HUES6 (cell line): Measurements from ENCODE around the gene LRPPRC.

Experiments used
- H3K27ac ChIP-seq: 2 replicates; pipeline ENCODE4 v1.7.0; 2013; ENCODE audit warnings: low read depth, mild to moderate bottlenecking, low read length, inconsistent platforms
- H3K27me3 ChIP-seq: 2 replicates; pipeline ENCODE4 v1.6.1; 2013; ENCODE audit warnings: low read length; ENCODE audit not compliant: control insufficient read depth, insufficient read depth
- H3K36me3 ChIP-seq: 2 replicates; pipeline ENCODE4 v1.6.1; 2013; ENCODE audit warnings: low read length; ENCODE audit not compliant: control insufficient read depth, insufficient read depth
- H3K4me1 ChIP-seq: 2 replicates; pipeline ENCODE4 v1.6.1; 2013; ENCODE audit warnings: low read length; ENCODE audit not compliant: control insufficient read depth, insufficient read depth
- H3K4me3 ChIP-seq: 2 replicates; pipeline ENCODE4 v1.5.1; 2013; ENCODE audit warnings: low read depth, low read length
- H3K9ac ChIP-seq: one replicate; pipeline ENCODE4 v1.6.1; 2013; ENCODE audit warnings: mild to moderate bottlenecking, low read length
- H3K9me3 ChIP-seq: 2 replicates; pipeline ENCODE4 v1.6.1; 2013; ENCODE audit warnings: low read depth, low read length; ENCODE audit not compliant: control insufficient read depth, insufficient read depth

Gene LRPPRC

DNA sequence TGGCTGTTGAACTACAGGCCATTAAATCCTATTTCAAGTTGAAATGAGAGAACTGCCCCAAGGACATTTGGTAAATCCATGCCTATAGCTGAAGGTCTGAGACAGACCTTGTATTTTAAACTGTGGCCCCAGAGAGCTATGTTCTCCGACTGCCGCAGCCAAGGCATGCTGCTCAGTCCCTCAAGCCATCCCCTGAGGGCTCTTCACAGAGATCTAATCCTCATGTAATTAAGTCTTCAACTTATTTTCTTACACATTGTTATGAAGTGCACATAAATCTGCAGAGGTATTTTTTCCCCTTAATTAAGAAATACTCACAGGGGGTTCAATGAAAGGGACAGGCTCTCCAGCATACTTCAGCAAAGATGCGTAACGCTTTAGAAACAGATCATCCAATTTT lies 106.4 kb downstream of the LRPPRC start:
- Histone ChIP-seq H3K27ac (no peak overlapping the region), H3K27me3 (no peaks in the 10 kb centered on the region), H3K9ac (no peak overlapping the region)

DNA sequence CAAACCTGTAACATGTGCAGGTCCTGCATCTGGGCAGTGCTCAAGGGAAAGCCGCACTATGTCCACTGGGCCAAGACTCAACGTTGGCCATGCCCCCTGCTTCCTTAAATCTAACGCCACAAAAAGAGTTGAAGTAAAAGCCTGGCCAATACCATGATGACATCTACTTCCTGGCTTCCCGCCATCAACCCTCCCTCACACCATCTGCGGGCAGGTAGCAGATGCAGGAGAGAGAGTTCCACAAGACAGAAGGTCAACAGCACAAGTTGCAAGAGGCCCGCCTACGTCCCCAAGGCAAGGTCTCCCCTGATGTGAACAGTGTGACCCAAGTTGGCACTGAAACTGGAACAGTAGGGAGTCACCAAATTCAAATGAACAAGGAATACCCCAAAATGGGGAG lies 108.6 kb downstream of the LRPPRC start:
- Histone ChIP-seq H3K27me3 (no peaks in the 10 kb centered on the region), H3K9ac (no peak overlapping the region), H3K36me3 (peaks cover 64% of the 10 kb centered on the region)

More for the DNA sequence above, 106.4 kb downstream of the LRPPRC start:
- Histone ChIP-seq H3K4me1 (no peaks in the 10 kb centered on the region), H3K36me3 (peaks cover 86% of the 10 kb centered on the region), H3K4me3 (no peak overlapping the region), H3K9me3 (no peaks in the 10 kb centered on the region)

DNA sequence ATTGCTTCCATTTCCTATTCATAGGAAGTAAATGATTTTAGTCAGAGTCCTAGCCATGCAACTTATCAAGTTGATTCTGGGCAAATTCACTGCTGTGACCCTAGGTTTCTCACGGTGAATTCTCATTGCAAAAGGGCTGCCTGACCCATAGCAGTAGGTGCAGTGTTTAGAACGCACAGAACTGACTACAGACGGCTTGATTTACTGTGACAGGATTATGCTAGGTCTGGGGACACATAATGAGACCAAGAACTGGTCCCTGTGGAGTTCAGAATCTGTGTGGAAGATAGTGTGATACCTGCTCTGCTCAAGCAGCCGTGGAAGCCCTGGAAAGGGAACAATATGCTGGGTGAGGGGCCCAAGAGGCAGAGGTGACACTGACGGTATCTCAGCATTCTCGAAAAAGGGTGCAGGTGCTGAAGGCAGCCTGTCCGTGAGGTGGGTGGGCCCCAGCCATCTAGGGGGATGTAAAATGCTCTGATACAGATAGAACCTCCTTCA lies 110.6 kb downstream of the LRPPRC start:
- Histone ChIP-seq H3K36me3 (peaks cover 44% of the 10 kb centered on the region), H3K9ac (no peak overlapping the region), H3K27ac (no peak overlapping the region), H3K4me3 (no peak overlapping the region), H3K4me1 (no peaks in the 10 kb centered on the region), H3K27me3 (no peaks in the 10 kb centered on the region), H3K9me3 (no peaks in the 10 kb centered on the region)

More for the DNA sequence above, 108.6 kb downstream of the LRPPRC start:
- Histone ChIP-seq H3K4me3 (no peak overlapping the region), H3K9me3 (no peaks in the 10 kb centered on the region), H3K4me1 (no peaks in the 10 kb centered on the region), H3K27ac (no peak overlapping the region)

DNA sequence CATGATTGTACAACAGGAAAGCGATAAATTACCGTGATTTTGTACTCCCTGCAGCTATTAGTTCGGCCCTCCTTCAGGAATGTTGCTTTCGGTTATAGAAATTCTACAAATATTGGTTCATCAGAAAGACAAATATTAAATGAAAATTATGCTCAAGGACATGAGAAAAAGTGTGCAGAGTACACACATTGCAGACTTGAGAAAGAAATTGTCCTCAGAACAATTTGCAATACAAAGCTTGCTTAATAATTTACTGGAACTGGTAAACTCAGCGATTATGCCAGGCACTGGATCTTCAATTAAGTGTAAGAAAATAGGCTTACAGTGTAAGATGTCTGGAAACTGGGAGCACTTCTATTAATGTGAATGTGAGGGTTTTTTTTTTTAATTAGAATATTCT lies 111.1 kb downstream of the LRPPRC start:
- H3K36me3 ChIP-seq: peaks cover 39% of the 10 kb centered on the region
- no peaks in the 10 kb centered on the region for H3K9me3 ChIP-seq
- no peak overlapping the region for H3K9ac ChIP-seq
- no peaks in the 10 kb centered on the region for H3K4me1 ChIP-seq
- H3K4me3 ChIP-seq: no peak overlapping the region
- no peaks in the 10 kb centered on the region for H3K27me3 ChIP-seq
- no peak overlapping the region for H3K27ac ChIP-seq

DNA sequence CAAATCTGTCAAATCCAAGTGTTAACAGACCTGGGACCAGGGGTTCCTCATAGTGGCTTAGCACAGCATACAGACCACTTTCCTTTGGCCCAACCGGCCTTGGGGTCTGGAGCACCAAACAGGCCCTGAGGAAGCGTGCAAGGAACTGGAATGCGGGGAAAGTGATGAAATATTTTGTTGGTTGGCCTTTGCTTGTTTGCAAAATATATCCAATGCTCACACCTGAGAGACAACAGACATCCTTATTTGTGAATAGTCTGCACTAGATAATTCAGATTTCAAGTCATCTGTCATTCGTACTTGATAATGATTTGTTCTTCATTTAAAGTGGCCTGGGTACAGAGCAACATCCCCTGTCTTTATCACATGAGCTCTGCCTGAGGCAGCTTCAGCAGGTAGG lies 113.5 kb downstream of the LRPPRC start:
- no peaks in the 10 kb centered on the region for H3K9me3 ChIP-seq
- no peak overlapping the region for H3K27ac ChIP-seq
- no peak overlapping the region for H3K4me3 ChIP-seq
- H3K9ac ChIP-seq: no peak overlapping the region
- peaks cover 15% of the 10 kb centered on the region for H3K36me3 ChIP-seq
- no peaks in the 10 kb centered on the region for H3K27me3 ChIP-seq
- H3K4me1 ChIP-seq: peaks cover 4% of the 10 kb centered on the region; the same call in 1 of the 2 replicates

DNA sequence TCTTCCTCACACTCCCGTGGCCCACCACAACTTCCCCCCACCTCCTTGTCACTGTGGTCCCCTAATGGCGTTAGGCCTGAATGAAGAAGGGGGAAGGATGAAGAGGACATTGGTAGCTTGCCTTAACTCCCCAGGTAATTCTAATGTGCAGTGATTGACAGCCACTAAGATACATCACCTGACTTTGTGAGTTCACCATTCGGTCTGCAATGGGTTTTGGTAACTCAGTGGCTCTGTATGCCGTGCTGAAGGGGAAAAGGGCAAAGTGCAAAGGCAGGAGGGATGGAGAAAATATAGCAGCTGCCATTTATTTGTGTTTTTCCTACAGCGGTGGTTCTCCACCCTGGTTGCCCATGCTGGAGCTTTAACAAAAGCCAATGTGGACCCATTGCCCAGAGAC lies 114.8 kb downstream of the LRPPRC start:
- Histone ChIP-seq H3K36me3 (peaks cover 5% of the 10 kb centered on the region), H3K27ac (no peak overlapping the region), H3K4me3 (no peak overlapping the region), H3K9me3 (no peaks in the 10 kb centered on the region), H3K27me3 (no peaks in the 10 kb centered on the region), H3K9ac (no peak overlapping the region), H3K4me1 (peaks cover 4% of the 10 kb centered on the region; the same call in 1 of the 2 replicates)

DNA sequence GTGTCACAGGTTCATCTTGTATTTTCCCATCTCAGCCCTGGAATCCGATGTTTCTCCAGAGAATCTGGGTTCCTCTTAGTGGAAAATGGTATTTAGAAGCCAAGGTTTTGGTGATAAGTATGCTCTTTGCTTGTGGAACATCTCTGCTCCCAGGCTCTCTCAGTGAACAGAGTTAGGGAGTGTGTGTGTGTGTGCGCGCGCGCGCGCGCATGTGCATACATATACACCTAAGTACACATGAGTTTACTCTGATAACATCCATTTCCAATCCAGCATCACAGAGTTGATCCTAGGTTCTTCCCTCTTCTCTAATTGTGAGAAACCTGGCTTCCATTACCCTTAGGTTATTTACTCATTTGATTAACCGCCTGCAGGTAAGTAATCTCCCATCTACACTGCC lies 115.3 kb downstream of the LRPPRC start:
- peaks cover 4% of the 10 kb centered on the region for H3K36me3 ChIP-seq
- no peak overlapping the region for H3K27ac ChIP-seq
- no peaks in the 10 kb centered on the region for H3K9me3 ChIP-seq
- H3K27me3 ChIP-seq: no peaks in the 10 kb centered on the region
- H3K4me1 ChIP-seq: peaks cover 4% of the 10 kb centered on the region; the same call in 1 of the 2 replicates
- no peak overlapping the region for H3K4me3 ChIP-seq
- H3K9ac ChIP-seq: no peak overlapping the region

DNA sequence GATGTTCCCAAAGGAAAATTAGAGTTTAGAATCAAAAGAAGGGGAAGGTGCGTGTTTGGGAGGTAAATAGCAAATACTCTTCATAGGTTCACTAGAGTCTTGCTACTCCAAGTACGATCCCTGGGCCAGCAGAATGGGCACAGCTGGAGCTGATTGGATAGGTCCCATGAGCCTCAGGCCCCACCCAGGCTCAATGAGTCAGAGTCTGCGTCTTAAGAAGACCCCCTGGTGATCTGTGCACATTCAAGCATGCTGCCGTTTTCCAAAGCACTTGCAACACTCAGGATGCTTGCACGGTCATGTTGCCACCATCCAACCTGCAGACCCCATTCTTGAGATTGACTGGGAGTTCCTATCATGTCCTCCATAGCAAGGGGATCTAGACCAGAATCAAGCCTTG lies 116.5 kb downstream of the LRPPRC start:
- Histone ChIP-seq H3K9ac (no peak overlapping the region), H3K36me3 (no peaks in the 10 kb centered on the region), H3K4me1 (peaks cover 4% of the 10 kb centered on the region; the same call in 1 of the 2 replicates), H3K4me3 (no peak overlapping the region), H3K9me3 (no peaks in the 10 kb centered on the region), H3K27ac (no peak overlapping the region), H3K27me3 (no peaks in the 10 kb centered on the region)

DNA sequence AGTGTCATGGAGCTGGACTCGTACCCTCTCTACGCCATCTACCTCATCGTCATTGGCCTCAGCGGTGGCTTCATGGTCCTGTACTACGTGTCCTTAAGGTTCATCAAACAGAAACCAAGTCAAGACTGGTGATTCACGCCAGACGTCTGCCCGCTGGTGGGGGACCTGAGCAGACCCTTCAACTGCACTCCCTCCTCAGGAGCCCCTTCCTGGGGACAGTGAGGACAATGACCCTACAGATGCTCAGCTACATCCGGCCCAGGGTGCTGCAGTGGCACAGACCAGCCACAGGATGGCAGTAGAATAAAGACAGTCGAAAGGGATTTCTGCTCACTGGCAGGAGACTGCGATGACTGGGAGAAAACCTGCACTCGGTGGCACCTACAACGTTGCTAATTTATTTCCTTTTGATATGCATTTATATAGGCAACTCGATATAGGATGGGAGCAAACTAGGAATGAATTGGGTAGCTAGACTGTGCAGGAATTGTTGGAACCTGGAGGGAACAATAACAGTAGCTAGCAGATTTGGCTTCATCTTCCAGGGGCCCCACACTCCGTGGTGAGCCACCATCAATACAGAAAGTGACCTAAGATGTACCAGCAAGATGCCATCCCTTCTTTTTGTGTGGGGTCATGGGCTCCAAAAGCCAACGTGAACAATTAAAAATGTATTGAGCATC lies 117.9 kb downstream of the LRPPRC start:
- H3K9ac ChIP-seq: no peak overlapping the region
- no peak overlapping the region for H3K4me3 ChIP-seq
- no peaks in the 10 kb centered on the region for H3K36me3 ChIP-seq
- H3K4me1 ChIP-seq: peaks cover 4% of the 10 kb centered on the region; the same call in 1 of the 2 replicates
- no peaks in the 10 kb centered on the region; the same call in 1 of the 2 replicates for H3K27me3 ChIP-seq
- no peaks in the 10 kb centered on the region for H3K9me3 ChIP-seq
- no peak overlapping the region for H3K27ac ChIP-seq

DNA sequence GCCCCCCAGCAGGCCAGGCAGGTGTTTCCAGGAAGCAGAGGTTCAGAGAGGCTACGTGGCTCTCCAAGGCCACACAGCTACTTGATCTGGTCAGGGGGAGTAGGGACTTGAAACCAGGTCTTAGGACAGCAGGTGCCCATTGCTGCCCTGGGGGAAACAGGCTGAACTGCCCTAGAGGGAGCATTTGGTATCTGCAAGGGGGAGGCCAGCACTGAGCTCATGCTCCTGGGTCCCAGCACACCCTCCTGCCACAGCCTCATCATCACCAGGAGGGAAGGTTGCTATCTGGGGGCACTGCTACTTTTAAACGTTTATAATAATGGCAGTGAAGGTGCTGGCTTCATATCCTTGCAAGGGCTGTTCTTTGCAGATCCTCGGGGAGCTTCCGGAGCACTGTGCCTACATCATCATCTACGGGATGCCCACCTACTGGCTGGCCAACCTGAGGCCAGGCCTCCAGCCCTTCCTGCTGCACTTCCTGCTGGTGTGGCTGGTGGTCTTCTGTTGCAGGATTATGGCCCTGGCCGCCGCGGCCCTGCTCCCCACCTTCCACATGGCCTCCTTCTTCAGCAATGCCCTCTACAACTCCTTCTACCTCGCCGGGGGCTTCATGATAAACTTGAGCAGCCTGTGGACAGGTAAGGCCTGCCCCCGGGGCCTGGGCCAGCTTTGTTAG lies 120.9 kb downstream of the LRPPRC start:
- Histone ChIP-seq H3K4me1 (peaks cover 4% of the 10 kb centered on the region; the same call in 1 of the 2 replicates), H3K4me3 (no peak overlapping the region), H3K27ac (no peak overlapping the region), H3K9ac (no peak overlapping the region), H3K36me3 (no peaks in the 10 kb centered on the region), H3K27me3 (peaks cover 8% of the 10 kb centered on the region), H3K9me3 (no peaks in the 10 kb centered on the region)

DNA sequence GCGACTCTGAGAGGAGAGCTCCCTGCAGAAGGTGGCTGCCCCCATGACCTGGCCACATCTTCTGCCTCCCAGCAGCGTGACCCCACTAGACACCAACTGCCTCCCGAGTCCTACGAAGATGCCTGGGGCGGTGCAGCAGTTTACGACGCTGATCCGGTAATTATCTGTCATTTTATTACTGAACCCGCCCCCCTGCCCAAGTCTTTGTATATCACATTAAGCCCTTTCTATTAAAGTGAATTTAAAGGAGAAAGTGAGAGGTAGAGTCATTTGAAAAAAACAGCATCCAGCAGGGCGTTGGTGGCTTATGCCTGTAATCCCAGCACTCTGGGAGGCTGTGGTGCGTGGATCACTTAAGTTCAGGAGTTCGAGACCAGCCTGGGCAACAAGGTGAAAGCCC lies 123.6 kb downstream of the LRPPRC start:
- H3K27ac ChIP-seq: no peak overlapping the region
- H3K9ac ChIP-seq: no peak overlapping the region
- no peak overlapping the region for H3K4me3 ChIP-seq
- no peaks in the 10 kb centered on the region for H3K36me3 ChIP-seq
- peaks cover 16% of the 10 kb centered on the region for H3K27me3 ChIP-seq
- no peaks in the 10 kb centered on the region for H3K9me3 ChIP-seq
- H3K4me1 ChIP-seq: no peaks in the 10 kb centered on the region
